Activated CD4-positive, alpha-beta T cell treated with anti-CD3 and anti-CD28 coated beads for 24 hours (primary cell): Measurements from ENCODE around the gene OR4K5.
"Not testable (repeated sequence)": the region's sequence is repeated elsewhere in the genome, so short reads cannot be mapped to it uniquely, and the experiment has no call there.

Experiments used
- DNase-seq, 2 donors: peaks; one replicate each; pipeline ENCODE4 v3.0.0-alpha.2; 2020; ENCODE audit warnings: low read depth in 2 of 2

The OR4K5 gene, protein sequence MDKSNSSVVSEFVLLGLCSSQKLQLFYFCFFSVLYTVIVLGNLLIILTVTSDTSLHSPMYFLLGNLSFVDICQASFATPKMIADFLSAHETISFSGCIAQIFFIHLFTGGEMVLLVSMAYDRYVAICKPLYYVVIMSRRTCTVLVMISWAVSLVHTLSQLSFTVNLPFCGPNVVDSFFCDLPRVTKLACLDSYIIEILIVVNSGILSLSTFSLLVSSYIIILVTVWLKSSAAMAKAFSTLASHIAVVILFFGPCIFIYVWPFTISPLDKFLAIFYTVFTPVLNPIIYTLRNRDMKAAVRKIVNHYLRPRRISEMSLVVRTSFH

GRCh38 chr14:19920021-19920657 lies at the start of gene OR4K5:
TSS of gene OR4K5 (plus strand) at chr14:19920607. CDS start at chr14:19920607, 0 bp downstream.
- DNase-seq: no peak

DNA sequence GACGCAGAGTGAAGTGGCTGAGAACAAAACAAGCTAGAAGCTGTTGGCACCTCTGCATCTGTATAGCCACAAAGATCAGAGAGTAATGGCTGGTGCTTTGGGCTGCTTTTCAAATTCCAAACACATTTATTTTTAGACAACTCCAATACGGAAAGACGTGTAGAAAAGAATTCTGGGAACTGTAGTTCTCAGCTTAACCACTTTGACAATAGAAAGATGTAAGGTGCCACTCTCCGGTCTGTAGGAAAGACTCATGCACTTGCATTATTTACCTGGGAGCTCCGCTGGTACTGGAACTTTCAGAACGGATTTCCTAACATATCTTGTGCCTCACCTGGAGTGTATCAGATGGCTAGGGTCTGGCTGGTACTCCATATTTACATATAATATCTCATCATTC lies 47.2 kb upstream of the OR4K5 start:
- no peak for DNase-seq

DNA sequence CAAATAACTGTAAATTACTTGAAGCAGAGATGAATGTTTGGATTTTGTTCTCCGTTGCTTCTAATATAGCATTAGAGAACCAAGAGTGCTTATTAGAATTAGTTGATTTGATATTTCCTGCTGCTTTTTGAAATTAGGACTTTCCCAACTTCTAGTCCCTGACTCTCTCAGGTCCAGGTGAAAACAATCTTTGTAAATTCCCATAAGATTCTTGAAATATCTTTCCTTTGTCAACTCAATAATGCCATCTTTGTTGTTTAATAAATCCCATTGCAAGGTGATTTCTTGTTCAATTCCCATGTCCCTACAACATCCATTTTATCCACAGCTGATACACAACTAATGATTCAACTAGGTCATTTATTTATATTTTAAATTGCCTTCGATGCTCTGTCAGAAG lies 45.6 kb upstream of the OR4K5 start, which contains the start of gene OR4K2:
TSS of gene OR4K2 (plus strand) at position 301 of the 400 bp plus-strand sequence. CDS start 1,126 bp downstream, outside the sequence.
- DNase-seq: no peak

DNA sequence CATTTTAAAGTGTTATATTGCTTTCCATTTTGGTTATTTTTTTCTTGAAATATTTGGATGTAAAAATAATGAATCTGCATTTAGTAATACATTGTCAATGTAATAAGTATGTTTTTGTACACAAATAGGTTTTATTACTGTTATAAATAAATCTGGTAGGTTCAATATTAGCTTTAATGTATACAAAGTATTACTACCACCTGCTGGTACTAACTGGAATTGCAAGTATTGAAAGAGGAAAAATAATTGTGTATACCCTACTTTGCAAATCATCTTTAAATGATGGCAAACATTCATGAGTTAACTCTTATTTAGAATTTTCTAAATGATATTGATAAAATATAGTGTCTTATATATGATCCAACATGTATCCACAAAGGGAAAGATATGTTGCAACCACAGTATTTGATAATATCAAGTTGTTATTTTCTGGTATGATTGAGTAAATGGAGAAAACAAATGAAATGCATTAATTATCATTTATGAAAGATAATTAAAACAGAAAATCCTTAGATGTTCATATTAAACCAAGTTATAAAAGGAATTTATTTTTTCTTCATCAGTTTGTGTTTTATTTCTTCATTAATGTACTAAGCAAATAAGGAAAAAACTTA lies 42.3 kb upstream of the OR4K5 start:
- no peak for DNase-seq

- no peak for DNase-seq
Observed at GRCh38 chr14:19895282-19895681, 25.1 kb upstream of the OR4K5 start.

- no peak for DNase-seq
Observed at GRCh38 chr14:19900999-19901398, 19.4 kb upstream of the OR4K5 start.

DNA sequence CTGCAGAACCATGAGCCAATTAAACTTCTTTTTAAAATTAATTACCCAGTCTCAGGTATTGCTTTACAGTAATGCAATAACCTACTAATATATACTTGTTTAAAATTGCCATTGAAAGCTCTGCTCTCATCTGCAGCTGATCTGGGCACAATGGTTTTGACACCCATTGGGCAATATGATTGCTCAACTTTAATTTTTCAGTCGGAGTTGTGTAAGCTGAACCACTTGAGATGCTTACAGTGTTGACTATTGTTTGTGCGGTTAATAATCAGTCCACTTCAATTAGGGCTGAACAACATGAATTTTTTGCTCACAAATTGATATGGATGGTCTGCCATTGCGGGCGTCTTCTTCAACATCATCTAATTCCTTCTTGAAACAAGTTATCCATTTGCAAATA lies 18.0 kb upstream of the OR4K5 start:
- DNase-seq: no peak

GRCh38 chr14:19906665-19907064 lies 13.7 kb upstream of the OR4K5 start:
- no peak for DNase-seq

DNA sequence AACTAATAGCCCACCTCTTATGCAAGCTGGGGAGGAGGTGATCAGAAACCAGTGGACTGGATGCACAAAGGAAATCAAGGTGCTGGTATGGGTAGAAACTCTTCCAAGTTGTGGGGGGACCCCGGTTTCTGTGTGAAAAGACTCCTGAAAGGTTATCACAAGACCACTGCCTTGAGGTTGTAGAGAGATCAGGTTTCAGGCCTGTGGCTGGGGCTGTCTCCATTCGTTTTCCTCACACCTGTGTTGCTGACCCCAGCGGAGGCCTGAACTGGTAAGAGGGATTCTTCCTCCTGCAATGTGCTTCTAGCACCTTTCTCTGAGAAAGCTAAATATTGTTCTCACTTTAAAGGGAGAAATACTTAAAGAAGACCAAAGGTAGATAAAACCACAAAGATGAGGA lies 9.3 kb upstream of the OR4K5 start:
- DNase-seq: no peak

DNA sequence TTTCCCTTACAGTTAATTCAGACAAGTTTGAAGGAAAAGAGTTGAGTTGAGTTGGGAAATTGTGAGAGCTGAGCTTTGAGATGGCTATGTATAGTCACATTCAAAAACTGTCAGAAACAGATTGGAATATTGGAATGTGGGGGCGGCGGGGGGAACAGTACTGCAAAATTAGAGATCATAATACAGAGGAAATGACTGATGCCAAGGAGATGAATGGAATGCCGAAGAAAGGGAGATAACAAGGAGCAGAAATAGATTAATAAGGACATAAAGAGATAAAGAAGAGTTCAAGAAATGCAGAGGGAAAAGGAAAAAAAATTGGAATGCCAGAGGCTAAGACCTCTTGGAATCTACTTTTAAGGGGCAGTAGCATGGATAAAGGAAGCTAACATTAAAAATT lies 3.2 kb upstream of the OR4K5 start:
- no peak for DNase-seq

- no peak for DNase-seq
Observed at GRCh38 chr14:19917955-19918518, 2.4 kb upstream of the OR4K5 start.

DNA sequence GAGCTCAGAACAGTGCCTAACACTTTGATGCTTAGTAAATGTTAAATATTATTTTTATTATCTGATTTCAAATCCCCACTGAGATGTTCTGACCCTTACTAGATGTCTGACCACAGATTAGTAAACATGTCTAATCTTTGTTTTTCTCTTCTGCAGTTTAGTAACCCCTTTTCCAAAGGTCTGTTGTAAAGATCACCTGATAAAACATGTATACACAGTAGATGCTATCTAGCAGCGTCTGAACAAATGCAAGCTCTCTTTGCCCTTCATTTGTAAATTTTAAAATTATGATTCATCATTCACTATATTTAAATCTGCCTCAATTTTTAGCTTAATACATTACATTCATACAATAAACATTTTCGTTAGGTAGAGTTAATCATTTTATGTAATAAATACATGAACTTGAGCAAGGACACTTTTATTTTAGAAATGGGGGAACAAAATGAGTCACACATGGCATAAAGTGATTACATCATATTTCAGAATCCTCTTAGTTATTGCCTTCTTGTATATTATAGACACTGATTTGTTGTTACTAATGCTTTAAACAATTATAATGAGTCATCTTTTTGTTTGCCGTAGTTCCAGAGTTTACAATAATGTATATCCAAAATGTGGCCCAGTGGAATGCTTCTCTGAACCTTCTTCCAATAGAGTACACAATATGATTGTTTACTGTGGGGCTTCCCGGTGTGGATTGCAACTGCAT lies 1.7 kb upstream of the OR4K5 start:
- DNase-seq: no peak

DNA sequence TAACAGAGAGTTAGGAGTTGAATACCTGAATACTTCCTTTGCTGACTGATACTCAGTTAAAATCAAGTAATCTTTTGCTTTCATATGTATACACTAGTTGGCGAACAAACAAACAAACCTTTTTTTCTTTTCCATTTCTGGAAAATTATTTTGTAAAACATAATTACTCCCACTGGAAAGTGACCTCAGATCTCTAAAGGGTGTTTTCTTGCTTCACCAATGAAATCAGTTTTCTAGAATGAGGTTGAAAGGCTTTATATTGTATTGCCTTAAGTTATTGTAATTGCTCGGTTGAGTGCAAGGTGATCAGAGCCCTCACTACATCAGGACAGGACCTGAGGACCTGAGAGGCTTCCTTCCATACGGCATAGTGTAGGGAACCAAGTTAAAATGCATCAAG lies 10.2 kb downstream of the OR4K5 start, which contains the start of gene OR4K1:
TSS of gene OR4K1 (plus strand) at position 301 of the 400 bp plus-strand sequence. CDS start 4,750 bp downstream, outside the sequence.
- DNase-seq: no peak

DNA sequence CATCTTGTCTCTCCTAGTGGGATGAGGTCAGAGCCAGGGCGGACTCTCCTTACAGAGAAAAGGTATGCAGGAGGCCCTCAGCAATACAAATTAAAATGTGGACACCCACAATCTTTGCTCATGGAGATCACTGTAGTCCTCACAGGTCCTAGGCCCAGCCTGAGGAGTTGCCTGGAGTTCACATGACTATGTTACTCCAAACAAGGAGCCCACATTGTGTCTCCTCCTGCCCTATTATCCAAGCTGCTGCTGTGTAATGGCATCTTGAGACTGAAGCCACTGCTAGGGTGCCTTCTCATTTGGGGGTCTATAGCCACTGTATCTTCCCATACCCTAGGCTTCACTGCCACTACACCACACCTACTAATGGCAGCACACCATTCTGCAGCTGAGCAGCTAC lies 21.3 kb downstream of the OR4K5 start:
- DNase-seq: no peak

GRCh38 chr14:19947413-19948090 lies 27.1 kb downstream of the OR4K5 start:
- no peak for DNase-seq

DNA sequence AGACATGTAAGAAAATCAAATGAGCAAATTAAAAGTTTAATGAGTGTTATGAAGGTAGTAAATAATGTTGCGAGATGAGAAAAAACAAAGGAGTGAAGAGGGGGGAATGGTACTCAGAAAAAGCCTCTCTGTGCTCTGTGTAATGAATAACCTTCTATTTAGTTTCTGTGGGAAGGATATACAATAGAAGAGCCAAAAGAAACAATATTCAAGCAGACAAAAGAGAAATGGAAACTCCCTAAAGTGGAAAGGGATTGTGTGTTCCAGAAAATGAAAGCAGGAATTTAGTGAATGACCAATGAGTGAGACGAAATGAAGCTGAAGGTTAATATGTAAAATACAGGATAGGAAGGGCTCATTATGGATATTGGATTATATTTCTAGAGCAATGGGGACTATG lies 28.8 kb downstream of the OR4K5 start:
- DNase-seq: no peak

DNA sequence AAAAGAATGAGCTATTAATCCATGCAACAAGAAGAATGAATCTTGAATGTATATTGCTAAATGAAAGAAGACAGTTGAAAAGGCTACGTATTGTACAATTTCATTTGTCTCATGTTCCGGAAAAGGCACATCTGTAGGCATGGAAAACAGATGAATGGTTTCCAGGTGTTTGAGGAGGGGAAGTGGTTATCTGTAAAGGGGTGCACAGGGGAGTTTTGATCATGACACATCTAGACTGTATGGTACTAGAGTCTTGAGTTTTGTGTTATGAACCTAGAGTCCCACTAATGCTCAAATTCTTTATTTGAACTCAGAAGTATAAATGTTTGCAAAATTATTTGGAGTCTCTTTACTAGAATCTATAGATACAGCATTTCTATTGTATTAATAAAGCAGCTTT lies 49.3 kb downstream of the OR4K5 start:
- not testable (repeated sequence) for DNase-seq
